Keratinocyte (primary cell): ENCODE data around the gene VILL. TPM values are rescaled to one million over a fixed set of nuclear protein-coding genes. Genes with fewer than 3 reads are reported as not detected.

Experiments
- DNase-seq: peaks from one replicate; pipeline ENCODE4 v3.0.0-alpha.2; 2011; ENCODE audit warnings: low read depth, missing footprints, low spot score
- FAIRE-seq: peaks from 2 replicates; lab custom pipeline; 2011; peaks lifted over from hg19 to GRCh38; lab: Jason Lieb, UNC
- H2AFZ ChIP-seq: 2 replicates; pipeline ENCODE4 v1.6.0; 2012; ENCODE audit warnings: low read length, control low read depth, inconsistent platforms; ENCODE audit not compliant: control insufficient read depth
- H3K27ac ChIP-seq: 2 replicates; pipeline ENCODE4 v1.5.1; 2011; ENCODE audit warnings: low read length; ENCODE audit not compliant: control insufficient read depth, insufficient read depth
- H3K27me3 ChIP-seq: 3 replicates; pipeline ENCODE4 v1.6.0; 2011; ENCODE audit warnings: low read length; ENCODE audit not compliant: control insufficient read depth, insufficient read depth; ENCODE audit errors: extremely low read depth
- H3K36me3 ChIP-seq, 2 experiments: 2 replicates in 1 of 2; 3 replicates in 1 of 2; pipeline ENCODE4 v1.5.1; 2011; ENCODE audit warnings: low read length in 2 of 2, mild to moderate bottlenecking in 1 of 2; ENCODE audit not compliant: control insufficient read depth in 2 of 2, insufficient read depth in 2 of 2; ENCODE audit errors: extremely low read depth in 1 of 2
- H3K4me1 ChIP-seq: 3 replicates; pipeline ENCODE4 v1.5.1; 2011; ENCODE audit warnings: low read length; ENCODE audit not compliant: control insufficient read depth, insufficient read depth; ENCODE audit errors: extremely low read depth
- H3K4me2 ChIP-seq: 3 replicates; pipeline ENCODE4 v1.6.0; 2011; ENCODE audit warnings: low read depth, low read length; ENCODE audit not compliant: control insufficient read depth, insufficient read depth; ENCODE audit errors: extremely low read depth
- H3K4me3 ChIP-seq, 3 experiments: fragments of 200-600 bp in 1 of 3; sonication (generic) in 1 of 3; 2 replicates in 2 of 3; 3 replicates in 1 of 3; pipeline ENCODE4 v1.5.1; 2011 to 2016; ENCODE audit warnings: low read length in 3 of 3, mild to moderate bottlenecking in 3 of 3, control low read depth in 2 of 3, inconsistent platforms in 1 of 3, low read depth in 1 of 3, mixed read lengths in 1 of 3, mixed run types in 1 of 3, moderate library complexity in 1 of 3; ENCODE audit not compliant: control insufficient read depth in 2 of 3, insufficient read depth in 2 of 3; ENCODE audit errors: extremely low read depth in 1 of 3
- H3K79me2 ChIP-seq: 2 replicates; pipeline ENCODE4 v1.6.0; 2012; ENCODE audit warnings: low read length; ENCODE audit not compliant: control insufficient read depth, insufficient read depth
- H3K9ac ChIP-seq: 3 replicates; pipeline ENCODE4 v1.6.0; 2011; ENCODE audit warnings: low read length; ENCODE audit not compliant: control insufficient read depth, insufficient read depth; ENCODE audit errors: extremely low read depth
- H3K9me1 ChIP-seq: 3 replicates; pipeline ENCODE4 v1.6.0; 2011; ENCODE audit warnings: low read length; ENCODE audit not compliant: control insufficient read depth, insufficient read depth; ENCODE audit errors: extremely low read depth
- H3K9me3 ChIP-seq: 2 replicates; pipeline ENCODE4 v1.5.1; 2012; ENCODE audit warnings: low read depth, low read length; ENCODE audit not compliant: control insufficient read depth
- H4K20me1 ChIP-seq: 3 replicates; pipeline ENCODE4 v1.6.0; 2011; ENCODE audit warnings: low read length; ENCODE audit not compliant: control insufficient read depth, insufficient read depth; ENCODE audit errors: extremely low read depth
- EZH2 ChIP-seq: IDR thresholded peaks from one replicate; pipeline ENCODE4 v1.6.1; 2012; ENCODE audit warnings: inconsistent platforms, mild to moderate bottlenecking, low read length, moderate library complexity
- dilution Hi-C: fragments of 300-500 bp; cut with MboI; formaldehyde crosslinking; loops from one replicate; pipeline ENCODE4 v1.7.0; 2020; ENCODE audit warnings: low sequenced_read_pairs; ENCODE audit not compliant: extremely low pct_ligation_motif_present
- polyA plus RNA-seq, 5 experiments: library from polyadenylated mRNA; depleted of rRNA in 3 of 5; stranded (reverse) in 3 of 5; stranded (forward) in 1 of 5; unstranded in 1 of 5; fragments of >200 nt; gene quantifications; 1 replicate in 1 of 5; 2 replicates in 3 of 5; 3 replicates in 1 of 5; pipeline versions ENCODE4 v1.2.1 to v1.2.3, GENCODE V29; 2011 to 2012; ENCODE audit warnings: missing spikeins in 2 of 5, low read depth in 1 of 5, low replicate concordance in 1 of 5
- TF ChIP-seq, protein P1 (sequence below), 3 experiments: IDR thresholded peaks in 1 of 3; conservative IDR thresholded peaks in 1 of 3; optimal IDR thresholded peaks in 1 of 3; 2 replicates in 2 of 3; 3 replicates in 1 of 3; pipeline versions ENCODE3 to v1.5.1; 2011; ENCODE audit warnings: low read length in 3 of 3, mild to moderate bottlenecking in 3 of 3, moderate library complexity in 2 of 3, control low read depth in 1 of 3, inconsistent platforms in 1 of 3; ENCODE audit not compliant: insufficient read depth in 2 of 3; ENCODE audit errors: extremely low read depth in 1 of 3

The VILL gene
- polyA plus RNA-seq, 1 donor (not counting 4 experiments of a cell fraction or from before 2014, with no cell fraction given) = 2.1 TPM

GRCh38 chr3:38009807-38010591 lies 19.4 kb downstream of the VILL start:
- Histone ChIP-seq H3K4me3 (no peak overlapping the region), H3K9me3 (no peaks in the 10 kb centered on the region), H2AFZ (no peak overlapping the region), H3K27me3 (no peaks in the 10 kb centered on the region), H3K79me2 (no peaks in the 10 kb centered on the region), H3K27ac (no peak overlapping the region), H3K9me1 (no peaks in the 10 kb centered on the region), H3K4me2 (no peak overlapping the region), H3K9ac (no peak overlapping the region), H3K4me1 (peaks cover 8% of the 10 kb centered on the region), H3K36me3 (peaks cover 0 to 24% of the 10 kb centered on the region in 2 experiments), H4K20me1 (no peaks in the 10 kb centered on the region)
- dilution Hi-C loops = no loop called here
- TF ChIP-seq, protein P1, sequence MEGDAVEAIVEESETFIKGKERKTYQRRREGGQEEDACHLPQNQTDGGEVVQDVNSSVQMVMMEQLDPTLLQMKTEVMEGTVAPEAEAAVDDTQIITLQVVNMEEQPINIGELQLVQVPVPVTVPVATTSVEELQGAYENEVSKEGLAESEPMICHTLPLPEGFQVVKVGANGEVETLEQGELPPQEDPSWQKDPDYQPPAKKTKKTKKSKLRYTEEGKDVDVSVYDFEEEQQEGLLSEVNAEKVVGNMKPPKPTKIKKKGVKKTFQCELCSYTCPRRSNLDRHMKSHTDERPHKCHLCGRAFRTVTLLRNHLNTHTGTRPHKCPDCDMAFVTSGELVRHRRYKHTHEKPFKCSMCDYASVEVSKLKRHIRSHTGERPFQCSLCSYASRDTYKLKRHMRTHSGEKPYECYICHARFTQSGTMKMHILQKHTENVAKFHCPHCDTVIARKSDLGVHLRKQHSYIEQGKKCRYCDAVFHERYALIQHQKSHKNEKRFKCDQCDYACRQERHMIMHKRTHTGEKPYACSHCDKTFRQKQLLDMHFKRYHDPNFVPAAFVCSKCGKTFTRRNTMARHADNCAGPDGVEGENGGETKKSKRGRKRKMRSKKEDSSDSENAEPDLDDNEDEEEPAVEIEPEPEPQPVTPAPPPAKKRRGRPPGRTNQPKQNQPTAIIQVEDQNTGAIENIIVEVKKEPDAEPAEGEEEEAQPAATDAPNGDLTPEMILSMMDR (optimal IDR thresholded peaks at IDR 0.05 in 1 of 3, IDR thresholded peaks at IDR 0.05 in 1 of 3, conservative IDR thresholded peaks at IDR 0.05 in 1 of 3; ENCODE audit: extremely low read depth in 1 of 3, insufficient read depth in 2 of 3, low read length in 3 of 3) = no peak
- TF ChIP-seq EZH2 = no peak
- FAIRE-seq = no peak
- DNase-seq = no peak

DNA sequence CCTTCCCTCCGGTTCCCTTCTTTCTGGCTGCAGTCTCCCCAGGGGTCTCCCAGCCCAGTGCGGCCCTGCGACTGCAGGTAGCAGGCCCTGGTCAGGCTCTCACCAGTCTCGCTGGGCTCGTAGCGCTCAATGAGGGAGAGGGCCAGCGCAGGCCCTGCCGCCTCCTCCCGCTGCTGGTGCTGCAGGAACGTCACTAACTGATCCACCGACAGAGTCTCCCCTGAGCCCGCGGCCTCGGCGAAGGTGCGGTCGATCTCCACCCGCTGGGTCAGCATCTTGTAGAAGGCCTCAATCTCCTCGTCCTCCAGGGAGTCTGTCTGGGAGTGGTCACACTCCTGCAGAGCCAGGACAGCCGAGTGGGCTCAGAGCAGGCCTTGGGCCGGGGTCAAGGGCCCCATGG lies 20.5 kb downstream of the VILL start:
- no peaks in the 10 kb centered on the region for H3K27me3 ChIP-seq
- no peak overlapping the region for H3K27ac ChIP-seq
- no peak for FAIRE-seq
- no peak for DNase-seq
- dilution Hi-C loops = no loop called here
- H3K36me3 ChIP-seq = peaks cover 5 to 32% of the 10 kb centered on the region in 2 experiments
- TF ChIP-seq, protein P1 (optimal IDR thresholded peaks at IDR 0.05 in 1 of 3, IDR thresholded peaks at IDR 0.05 in 1 of 3, conservative IDR thresholded peaks at IDR 0.05 in 1 of 3; ENCODE audit: extremely low read depth in 1 of 3, insufficient read depth in 2 of 3, low read length in 3 of 3) = no peak
- TF ChIP-seq EZH2 = no peak
- H2AFZ ChIP-seq = no peak overlapping the region
- H3K79me2 ChIP-seq = no peaks in the 10 kb centered on the region
- H4K20me1 ChIP-seq = no peaks in the 10 kb centered on the region
- no peaks in the 10 kb centered on the region for H3K9me1 ChIP-seq
- no peaks in the 10 kb centered on the region for H3K9me3 ChIP-seq
- no peaks in the 10 kb centered on the region for H3K4me1 ChIP-seq
- no peak overlapping the region for H3K4me3 ChIP-seq
- no peak overlapping the region for H3K9ac ChIP-seq
- no peak overlapping the region for H3K4me2 ChIP-seq
